Neural crest cell (in vitro differentiated cells): ENCODE results near the gene MARCHF10. TPM values are rescaled to one million over a fixed set of nuclear protein-coding genes. Genes with fewer than 3 reads are reported as not detected.
A peak's percentile ranks its signal among the peaks of the same experiment; 100 is the strongest.
"Not testable (repeated sequence)": the region's sequence is repeated elsewhere in the genome, so short reads cannot be mapped to it uniquely, and the experiment has no call there.

Experiments used
- DNase-seq: peaks from one replicate; pipeline ENCODE4 v3.0.0; 2021; ENCODE audit warnings: low read depth, mixed read lengths, low spot score
- H3K27ac Mint-ChIP-seq: one replicate; pipeline ENCODE4 v1.8.0; 2021; ENCODE audit warnings: mild to moderate bottlenecking, mixed read lengths; ENCODE audit not compliant: unreplicated experiment
- H3K27me3 Mint-ChIP-seq: 2 replicates; pipeline ENCODE4 v1.8.0; 2021; ENCODE audit warnings: low read depth, mild to moderate bottlenecking, mixed read lengths
- H3K36me3 Mint-ChIP-seq: 2 replicates; pipeline ENCODE4 v1.8.0; 2021; ENCODE audit warnings: low read depth, mild to moderate bottlenecking, mixed read lengths
- H3K4me1 Mint-ChIP-seq: 2 replicates; pipeline ENCODE4 v1.8.0; 2021; ENCODE audit warnings: mixed read lengths
- H3K4me3 Mint-ChIP-seq: one replicate; pipeline ENCODE4 v1.8.0; 2021; ENCODE audit warnings: mild to moderate bottlenecking, mixed read lengths
- H3K9me3 Mint-ChIP-seq: 2 replicates; pipeline ENCODE4 v1.8.0; 2021; ENCODE audit warnings: mixed read lengths
- total RNA-seq: library from RNA; stranded (reverse); gene quantifications from 2 replicates; pipeline ENCODE4 v1.2.1, GENCODE V29; 2021
- TF ChIP-seq, protein P1 (sequence below): fragments of 200-600 bp; sonication (generic); conservative IDR thresholded peaks from 2 replicates; pipeline ENCODE4 v1.5.0; 2021; ENCODE audit warnings: antibody characterized with exemption, mild to moderate bottlenecking

Gene MARCHF10
- total RNA-seq, 1 donor from 2014 or later: 0.23 TPM

DNA sequence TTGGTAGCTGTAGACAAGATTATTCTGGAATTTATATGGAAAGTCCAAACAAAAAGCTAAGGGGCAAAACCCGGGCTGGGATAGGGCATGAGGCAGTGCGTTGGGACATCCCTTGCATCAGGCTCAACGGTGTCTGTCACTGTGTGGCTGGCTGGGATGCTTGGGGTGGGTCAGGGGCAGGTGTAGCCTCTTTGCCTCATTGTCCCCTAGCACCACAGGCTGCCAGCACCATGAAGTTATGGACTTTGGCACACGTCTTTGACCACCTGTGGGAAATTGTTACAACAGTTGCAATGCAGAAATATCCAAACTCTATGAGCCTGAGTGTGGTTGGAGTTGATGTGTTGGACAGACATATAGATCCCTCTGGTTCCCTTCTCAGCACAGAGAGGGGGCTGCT is 32.8 kb upstream of the MARCHF10 start:
- no peaks in the 10 kb centered on the region for H3K4me1 Mint-ChIP-seq
- DNase-seq: no peak
- no peaks in the 10 kb centered on the region for H3K27me3 Mint-ChIP-seq
- no peaks in the 10 kb centered on the region for H3K36me3 Mint-ChIP-seq
- no peak overlapping the region for H3K4me3 Mint-ChIP-seq
- no peak overlapping the region for H3K27ac Mint-ChIP-seq
- TF ChIP-seq, protein P1, sequence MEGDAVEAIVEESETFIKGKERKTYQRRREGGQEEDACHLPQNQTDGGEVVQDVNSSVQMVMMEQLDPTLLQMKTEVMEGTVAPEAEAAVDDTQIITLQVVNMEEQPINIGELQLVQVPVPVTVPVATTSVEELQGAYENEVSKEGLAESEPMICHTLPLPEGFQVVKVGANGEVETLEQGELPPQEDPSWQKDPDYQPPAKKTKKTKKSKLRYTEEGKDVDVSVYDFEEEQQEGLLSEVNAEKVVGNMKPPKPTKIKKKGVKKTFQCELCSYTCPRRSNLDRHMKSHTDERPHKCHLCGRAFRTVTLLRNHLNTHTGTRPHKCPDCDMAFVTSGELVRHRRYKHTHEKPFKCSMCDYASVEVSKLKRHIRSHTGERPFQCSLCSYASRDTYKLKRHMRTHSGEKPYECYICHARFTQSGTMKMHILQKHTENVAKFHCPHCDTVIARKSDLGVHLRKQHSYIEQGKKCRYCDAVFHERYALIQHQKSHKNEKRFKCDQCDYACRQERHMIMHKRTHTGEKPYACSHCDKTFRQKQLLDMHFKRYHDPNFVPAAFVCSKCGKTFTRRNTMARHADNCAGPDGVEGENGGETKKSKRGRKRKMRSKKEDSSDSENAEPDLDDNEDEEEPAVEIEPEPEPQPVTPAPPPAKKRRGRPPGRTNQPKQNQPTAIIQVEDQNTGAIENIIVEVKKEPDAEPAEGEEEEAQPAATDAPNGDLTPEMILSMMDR: no peak
- H3K9me3 Mint-ChIP-seq: peaks cover 9% of the 10 kb centered on the region

GRCh38 chr17:62833816-62834215 is 25.7 kb upstream of the MARCHF10 start:
- H3K27ac Mint-ChIP-seq, H3K4me1 Mint-ChIP-seq, H3K36me3 Mint-ChIP-seq, H3K4me3 Mint-ChIP-seq, H3K27me3 Mint-ChIP-seq, H3K9me3 Mint-ChIP-seq, DNase-seq: not testable (repeated sequence)

- peaks cover 4% of the 10 kb centered on the region for H3K4me1 Mint-ChIP-seq
- no peak for DNase-seq
- no peaks in the 10 kb centered on the region for H3K27me3 Mint-ChIP-seq
- TF ChIP-seq, protein P1: no peak
- H3K36me3 Mint-ChIP-seq: peaks cover 3% of the 10 kb centered on the region
- no peak overlapping the region for H3K4me3 Mint-ChIP-seq
- H3K9me3 Mint-ChIP-seq: peaks cover 4% of the 10 kb centered on the region
- H3K27ac Mint-ChIP-seq: no peak overlapping the region
Observed at GRCh38 chr17:62832405-62832804, 24.3 kb upstream of the MARCHF10 start.

DNA sequence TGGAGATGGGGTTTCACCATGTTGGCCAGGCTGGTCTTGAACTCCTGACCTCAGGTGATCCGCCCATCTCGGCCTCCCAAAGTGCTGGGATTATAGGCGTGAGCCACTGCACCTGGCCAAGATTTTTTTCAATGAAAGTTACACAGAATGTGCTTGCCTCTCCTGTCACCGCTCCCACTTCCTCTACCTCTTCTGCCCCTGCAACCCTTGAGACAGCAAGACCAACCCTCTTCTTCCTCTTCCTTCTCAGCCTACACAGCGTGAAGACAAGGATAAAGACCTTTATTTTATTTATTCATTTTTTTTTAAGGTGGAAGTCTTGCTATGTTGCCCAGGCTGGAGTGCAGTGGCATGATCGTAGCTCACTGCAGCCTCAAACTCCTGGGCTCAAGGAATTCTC is 23.0 kb upstream of the MARCHF10 start:
- H3K4me3 Mint-ChIP-seq, H3K9me3 Mint-ChIP-seq, DNase-seq, H3K36me3 Mint-ChIP-seq, H3K27me3 Mint-ChIP-seq, H3K4me1 Mint-ChIP-seq: not testable (repeated sequence)
- peak overlapping the region; percentile 40 for H3K27ac Mint-ChIP-seq

- Mint-ChIP-seq H3K27ac (no peak overlapping the region), H3K27me3 (no peaks in the 10 kb centered on the region), H3K4me3 (no peak overlapping the region), H3K36me3 (no peaks in the 10 kb centered on the region), H3K9me3 (no peaks in the 10 kb centered on the region), H3K4me1 (peaks cover 13% of the 10 kb centered on the region)
- TF ChIP-seq, protein P1: no peak
- no peak for DNase-seq
Observed at GRCh38 chr17:62827746-62828485, 19.8 kb upstream of the MARCHF10 start.

- Mint-ChIP-seq H3K27me3 (no peaks in the 10 kb centered on the region), H3K27ac (no peak overlapping the region), H3K4me1 (peaks cover 13% of the 10 kb centered on the region), H3K9me3 (no peaks in the 10 kb centered on the region), H3K4me3 (no peak overlapping the region), H3K36me3 (no peaks in the 10 kb centered on the region)
- DNase-seq: no peak
- TF ChIP-seq, protein P1: no peak
Observed at GRCh38 chr17:62826956-62827355, 18.8 kb upstream of the MARCHF10 start.
